BE2C (cell line): ENCODE results near the gene LRRFIP1.
"Not testable (repeated sequence)": the region's sequence is repeated elsewhere in the genome, so short reads cannot be mapped to it uniquely, and the experiment has no call there.

Experiments
- DNase-seq: peaks from one replicate; pipeline ENCODE4 v3.0.0-alpha.2; 2020
- H3K27me3 ChIP-seq: fragments of 250-450 bp; sonication (Bioruptor Pico); 2 replicates; pipeline ENCODE4 v1.5.1; 2020; ENCODE audit warnings: mild to moderate bottlenecking
- H3K36me3 ChIP-seq: fragments of 250-450 bp; sonication (Bioruptor Pico); 2 replicates; pipeline ENCODE4 v1.5.1; 2020; ENCODE audit warnings: mild to moderate bottlenecking
- H3K4me1 ChIP-seq: fragments of 250-450 bp; sonication (Bioruptor Pico); 2 replicates; pipeline ENCODE4 v1.5.1; 2020
- H3K4me3 ChIP-seq: 2 replicates; pipeline ENCODE4 v1.5.1; 2011; ENCODE audit warnings: low read depth, low read length
- H3K9me3 ChIP-seq: fragments of 250-450 bp; sonication (Bioruptor Pico); 2 replicates; pipeline ENCODE4 v1.5.1; 2020
- CTCF ChIP-seq: IDR thresholded peaks from 2 replicates; pipeline ENCODE4 v1.5.1; 2012; ENCODE audit warnings: mild to moderate bottlenecking, low read depth, low read length

Gene LRRFIP1

GRCh38 chr2:237760506-237761502, 133.4 kb downstream of the LRRFIP1 start:
- no peak for TF ChIP-seq CTCF
- no peaks in the 10 kb centered on the region for H3K9me3 ChIP-seq
- H3K4me1 ChIP-seq, result no peaks in the 10 kb centered on the region
- H3K27me3 ChIP-seq, result no peaks in the 10 kb centered on the region
- peaks cover 34% of the 10 kb centered on the region for H3K36me3 ChIP-seq
- no peak overlapping the region for H3K4me3 ChIP-seq
- no peak for DNase-seq

- H3K4me1 ChIP-seq, H3K27me3 ChIP-seq, H3K4me3 ChIP-seq, H3K9me3 ChIP-seq, DNase-seq: not testable (repeated sequence)
- H3K36me3 ChIP-seq, result peaks cover 31% of the 10 kb centered on the region
Measured at GRCh38 chr2:237762291-237763182, 135.2 kb downstream of the LRRFIP1 start.

- H3K27me3 ChIP-seq, result no peaks in the 10 kb centered on the region
- peaks cover 31% of the 10 kb centered on the region for H3K36me3 ChIP-seq
- no peak overlapping the region for H3K4me3 ChIP-seq
- TF ChIP-seq CTCF, result no peak
- H3K4me1 ChIP-seq, result no peaks in the 10 kb centered on the region
- H3K9me3 ChIP-seq, result no peaks in the 10 kb centered on the region
- no peak for DNase-seq
Measured at GRCh38 chr2:237763812-237764211, 136.4 kb downstream of the LRRFIP1 start.

GRCh38 chr2:237765122-237765521, 137.7 kb downstream of the LRRFIP1 start:
- H3K9me3 ChIP-seq, DNase-seq, H3K4me3 ChIP-seq, H3K4me1 ChIP-seq, H3K27me3 ChIP-seq: not testable (repeated sequence)
- peaks cover 26% of the 10 kb centered on the region for H3K36me3 ChIP-seq

GRCh38 chr2:237765875-237766274, 138.5 kb downstream of the LRRFIP1 start:
- no peak for DNase-seq
- Histone ChIP-seq H3K4me1 (no peaks in the 10 kb centered on the region), H3K9me3 (no peaks in the 10 kb centered on the region), H3K36me3 (peaks cover 19% of the 10 kb centered on the region), H3K4me3 (no peak overlapping the region), H3K27me3 (no peaks in the 10 kb centered on the region)
- TF ChIP-seq CTCF, result no peak

GRCh38 chr2:237766340-237766739, 139.0 kb downstream of the LRRFIP1 start:
- H3K4me3 ChIP-seq, result no peak overlapping the region
- no peak for DNase-seq
- H3K27me3 ChIP-seq, result no peaks in the 10 kb centered on the region
- H3K4me1 ChIP-seq, result no peaks in the 10 kb centered on the region
- H3K36me3 ChIP-seq, result peaks cover 14% of the 10 kb centered on the region
- TF ChIP-seq CTCF, result no peak
- H3K9me3 ChIP-seq, result no peaks in the 10 kb centered on the region
